Middle frontal gyrus (tissue), 1 donor: ENCODE data around the gene DAPK1.

ENCODE experiments used
- DNase-seq: peaks from one replicate; pipeline ENCODE4 v3.0.0-alpha.2; 2015; ENCODE audit warnings: low spot score; ENCODE audit errors: extremely low spot score

Gene DAPK1

DNA sequence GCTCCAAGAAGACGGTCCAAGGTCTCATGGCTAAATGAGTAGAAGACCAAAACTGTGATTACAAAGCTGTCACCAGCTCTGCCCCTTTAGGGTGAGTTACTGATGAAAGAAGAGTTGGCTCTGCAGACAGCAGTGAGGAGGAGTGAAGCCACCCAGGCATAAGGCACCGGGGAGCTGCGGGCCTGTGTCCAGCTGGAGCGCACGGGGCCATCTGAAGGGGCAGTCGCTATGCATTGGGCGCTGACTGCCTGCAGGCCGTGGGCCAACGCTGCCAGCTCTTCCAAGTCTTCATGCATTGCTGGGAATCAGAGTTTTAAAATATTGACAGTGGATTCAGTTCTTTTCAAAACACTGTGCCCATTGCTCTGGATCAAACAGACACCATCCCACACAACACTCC, 70.3 kb downstream of the DAPK1 start:
- DNase-seq: no peak

- no peak for DNase-seq
Measured at GRCh38 chr9:87568401-87568800, 70.7 kb downstream of the DAPK1 start.

DNA sequence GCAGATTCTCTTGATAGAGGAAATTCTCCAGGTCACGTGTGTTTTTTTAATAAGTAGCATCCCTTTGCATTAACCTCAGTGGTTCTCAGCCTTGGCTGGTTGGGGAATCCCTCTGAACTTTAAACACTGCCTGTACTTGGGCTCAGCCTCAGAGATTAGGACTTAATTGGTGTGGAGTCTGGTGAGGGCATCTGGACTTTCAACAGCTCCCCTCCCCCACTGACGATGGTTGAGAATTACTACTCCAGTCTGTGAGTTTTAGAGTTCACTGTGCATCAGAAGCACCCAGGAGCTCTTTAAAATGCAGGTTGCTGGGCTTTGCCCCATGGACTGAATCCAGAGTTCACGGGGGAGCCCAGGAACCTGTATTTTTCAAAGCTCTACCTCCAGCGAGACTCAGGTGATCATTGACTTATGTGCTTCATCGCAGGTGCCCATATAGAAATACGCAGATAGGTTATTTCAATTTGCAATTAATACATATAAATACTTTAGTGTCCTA, 71.4 kb downstream of the DAPK1 start:
- DNase-seq: no peak

DNA sequence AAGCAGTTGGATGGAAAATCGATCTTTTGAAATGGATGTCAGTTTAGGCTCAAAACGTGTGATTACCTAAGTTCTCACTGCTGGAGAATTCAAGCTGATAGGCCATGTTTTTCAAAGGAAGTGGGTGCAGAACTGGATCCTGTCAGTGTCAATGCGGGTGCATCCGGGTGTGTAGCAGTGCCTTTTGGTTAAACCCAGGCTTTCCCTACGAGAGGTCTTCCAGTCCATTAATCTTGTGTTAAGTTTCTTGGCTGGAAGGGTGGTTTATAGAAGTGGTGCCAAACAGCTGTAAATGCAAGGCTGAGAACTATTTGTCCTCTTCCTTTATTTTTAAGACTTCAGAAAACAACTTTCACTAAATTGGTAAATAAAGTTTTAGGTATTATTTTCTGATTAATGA, 71.9 kb downstream of the DAPK1 start:
- DNase-seq: no peak

DNA sequence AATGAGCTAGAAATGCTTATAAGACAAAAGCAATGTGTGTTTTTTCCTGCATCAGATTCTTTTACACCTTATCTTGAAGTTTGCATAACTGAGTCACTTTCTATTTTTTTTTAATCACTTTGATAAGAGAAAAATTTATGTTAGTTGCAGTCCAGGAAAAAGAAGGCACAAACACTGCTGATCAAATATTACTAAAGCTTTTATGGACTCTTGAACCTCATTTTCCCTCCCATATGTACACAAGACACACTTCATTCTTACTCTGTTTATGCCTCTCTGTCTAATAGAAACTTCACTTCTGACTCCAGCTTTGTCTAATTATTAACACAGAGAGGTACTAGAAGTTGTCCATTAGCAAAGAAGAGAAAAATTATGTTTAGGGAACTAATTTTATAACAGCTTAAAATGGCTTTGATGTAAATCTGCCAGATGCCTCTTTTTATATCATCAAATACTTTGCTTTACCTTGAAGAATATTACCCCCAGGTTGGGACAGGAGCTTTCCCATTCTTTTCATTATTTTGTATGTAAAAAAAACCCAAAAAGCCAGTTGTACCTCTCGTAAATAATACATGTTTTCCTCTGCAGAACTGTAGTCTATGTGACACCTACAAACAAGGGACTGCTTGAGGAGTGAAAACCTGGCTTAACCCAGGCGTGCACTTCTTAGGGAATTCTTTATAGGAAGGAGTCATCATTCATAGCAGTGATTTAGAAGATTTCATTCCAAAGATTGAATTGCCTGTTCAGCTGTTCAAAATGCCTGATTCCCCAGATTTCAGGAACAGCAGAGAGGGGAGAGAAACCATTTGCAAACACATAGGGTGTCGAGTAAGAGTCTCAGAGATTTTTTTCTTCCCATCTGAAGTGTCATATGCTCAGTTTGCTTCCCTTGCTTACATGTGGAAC, 72.6 kb downstream of the DAPK1 start:
- no peak for DNase-seq

- no peak for DNase-seq
Measured at GRCh38 chr9:87572719-87573118, 75.1 kb downstream of the DAPK1 start.

DNA sequence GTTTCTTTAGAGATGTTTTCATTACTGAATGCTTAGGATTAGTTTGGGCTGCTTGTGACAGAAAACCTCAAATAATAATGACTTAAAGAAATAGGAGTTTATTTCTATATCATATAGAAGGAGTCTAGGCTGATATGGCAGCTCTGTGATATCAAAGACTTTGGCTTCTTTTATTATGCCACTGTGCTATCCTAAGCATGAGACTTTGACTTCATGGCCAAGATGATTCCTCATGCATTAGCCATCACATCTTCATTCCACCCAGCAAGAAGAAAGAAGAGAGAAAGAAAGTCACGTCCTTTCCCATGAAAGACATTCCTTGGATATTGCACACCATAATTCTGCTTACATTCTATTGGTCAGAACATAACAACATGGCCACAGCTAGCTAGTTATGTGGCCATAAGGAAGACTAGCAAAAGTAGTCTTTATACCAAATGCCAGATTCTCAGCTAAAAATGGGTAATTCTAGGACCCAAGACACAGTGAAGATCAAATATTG, 76.2 kb downstream of the DAPK1 start:
- DNase-seq: no peak

- DNase-seq: no peak
Measured at GRCh38 chr9:87577746-87578145, 80.1 kb downstream of the DAPK1 start.

GRCh38 chr9:87578625-87579024, 81.0 kb downstream of the DAPK1 start:
- DNase-seq: no peak

DNA sequence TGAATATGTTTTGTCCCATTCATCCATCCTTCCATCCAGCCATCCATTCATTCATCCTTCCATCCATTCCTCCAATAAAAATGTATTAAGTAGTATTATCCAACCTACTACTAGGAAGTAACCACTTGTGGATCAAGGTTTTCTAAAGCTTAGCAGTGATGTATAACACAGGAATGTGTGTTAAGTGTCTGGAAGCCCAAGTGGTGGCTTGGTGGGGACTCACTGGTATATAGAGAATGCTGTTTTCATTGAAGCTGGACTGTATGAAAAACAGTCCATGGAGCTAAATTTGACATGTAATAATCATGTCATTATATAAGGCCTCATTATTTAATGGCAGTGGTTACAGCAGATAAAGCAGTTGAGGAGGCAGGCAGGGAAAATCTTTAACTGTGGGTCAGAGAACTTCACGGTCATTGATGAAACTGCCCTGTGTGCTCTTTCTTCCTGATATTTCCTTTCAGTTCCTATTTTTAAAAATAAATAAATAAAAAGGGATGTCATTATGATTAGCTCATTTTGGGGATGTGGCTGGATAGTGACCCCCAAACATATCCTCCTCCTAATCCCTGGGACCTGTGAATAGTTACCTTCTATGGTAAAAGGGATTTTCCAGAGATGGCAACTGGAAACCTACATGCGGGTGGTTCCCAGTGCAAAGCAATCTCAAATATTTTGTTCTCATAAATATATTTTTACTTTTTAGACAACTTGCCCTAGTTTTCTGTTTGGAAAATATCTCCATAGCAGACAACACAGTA, 82.3 kb downstream of the DAPK1 start:
- no peak for DNase-seq

GRCh38 chr9:87580941-87581438, 83.3 kb downstream of the DAPK1 start:
- DNase-seq: no peak

GRCh38 chr9:87581513-87581912, 83.8 kb downstream of the DAPK1 start:
- DNase-seq: no peak

- no peak for DNase-seq
Measured at GRCh38 chr9:87581949-87582637, 84.4 kb downstream of the DAPK1 start.

- no peak for DNase-seq
Measured at GRCh38 chr9:87584326-87584725, 86.7 kb downstream of the DAPK1 start.

- DNase-seq: no peak
Measured at GRCh38 chr9:87585123-87585855, 87.6 kb downstream of the DAPK1 start.

- no peak for DNase-seq
Measured at GRCh38 chr9:87586731-87587355, 89.2 kb downstream of the DAPK1 start.

GRCh38 chr9:87587356-87587745, 89.7 kb downstream of the DAPK1 start:
- DNase-seq: no peak

DNA sequence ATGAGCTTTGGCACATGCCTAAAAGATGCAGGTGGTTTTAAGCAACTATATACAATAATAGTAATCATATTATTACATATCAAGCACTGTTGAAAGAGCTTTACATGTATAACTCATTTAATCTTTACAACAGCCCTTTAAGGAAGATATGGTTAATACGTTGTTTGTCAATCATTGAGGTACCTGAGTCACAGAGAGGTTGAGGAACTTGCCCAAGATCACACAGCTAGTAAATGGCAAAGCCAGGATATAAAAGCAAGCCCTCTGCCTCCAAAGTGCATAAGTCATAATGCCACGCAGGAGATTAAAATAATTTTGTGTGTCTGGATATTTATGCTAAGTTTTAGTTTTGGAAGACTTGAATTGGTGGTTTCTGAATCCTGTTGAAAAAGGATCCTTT, 90.2 kb downstream of the DAPK1 start:
- no peak for DNase-seq

- DNase-seq: no peak
Measured at GRCh38 chr9:87588339-87588738, 90.7 kb downstream of the DAPK1 start.

- DNase-seq: no peak
Measured at GRCh38 chr9:87590996-87591395, 93.3 kb downstream of the DAPK1 start.
